Activated CD8-positive, alpha-beta memory T cell treated with anti-CD3 and anti-CD28 coated beads, Interleukin-2, amount 50 U/mL, for 24 hours (primary cell): ENCODE results near the gene CYP46A1.
A peak's percentile ranks its signal among the peaks of the same experiment; 100 is the strongest.

Experiments used
- DNase-seq: peaks from one replicate; pipeline ENCODE4 v3.0.0-alpha.2; 2020; ENCODE audit errors: extremely low read depth

Gene CYP46A1

DNA sequence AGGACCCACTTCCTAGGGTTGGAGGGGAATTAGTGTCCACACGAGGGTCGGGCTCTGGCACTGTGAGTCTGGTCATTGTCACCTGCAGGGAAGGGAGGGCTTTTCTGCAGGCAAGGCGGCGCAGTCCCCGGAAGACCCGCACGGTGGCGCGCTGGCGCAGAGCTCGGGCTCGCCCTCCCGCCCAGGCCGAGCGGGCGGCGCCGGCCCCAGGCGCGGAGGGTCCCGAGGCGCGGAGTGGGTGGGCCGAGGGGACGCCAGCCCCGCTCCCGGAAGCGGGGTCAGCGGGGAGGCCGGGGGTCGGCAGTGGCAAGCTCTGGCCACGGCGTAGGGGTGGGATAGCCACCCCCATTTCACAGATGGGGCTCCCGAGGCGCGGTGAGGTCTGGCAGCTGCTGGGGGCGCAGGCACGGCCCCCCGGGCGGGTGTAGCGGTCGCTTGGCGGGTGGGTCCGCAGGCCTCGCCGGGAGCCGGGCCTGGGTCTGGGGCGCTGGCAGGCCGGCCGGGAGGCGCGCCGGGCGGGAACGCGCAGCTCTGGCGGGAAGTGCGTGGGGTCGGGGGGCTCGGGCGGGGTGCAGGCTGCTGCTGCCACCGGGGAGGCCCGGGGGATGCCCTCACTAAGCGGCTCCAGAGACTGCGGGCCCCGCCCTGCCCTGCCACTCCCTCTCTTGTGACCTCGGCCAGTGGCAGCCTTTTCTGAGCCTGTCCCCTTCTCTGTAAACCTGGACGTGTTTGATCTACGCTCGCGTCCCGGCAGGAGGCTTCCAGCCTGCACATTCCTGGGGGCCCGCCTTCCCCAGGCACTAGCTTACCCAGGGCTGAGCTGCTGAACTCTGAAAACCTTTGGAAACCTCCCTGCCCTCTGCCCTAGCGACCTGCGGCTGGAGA lies 46.1 kb downstream of the CYP46A1 start:
- peak; percentile 27 for DNase-seq

DNA sequence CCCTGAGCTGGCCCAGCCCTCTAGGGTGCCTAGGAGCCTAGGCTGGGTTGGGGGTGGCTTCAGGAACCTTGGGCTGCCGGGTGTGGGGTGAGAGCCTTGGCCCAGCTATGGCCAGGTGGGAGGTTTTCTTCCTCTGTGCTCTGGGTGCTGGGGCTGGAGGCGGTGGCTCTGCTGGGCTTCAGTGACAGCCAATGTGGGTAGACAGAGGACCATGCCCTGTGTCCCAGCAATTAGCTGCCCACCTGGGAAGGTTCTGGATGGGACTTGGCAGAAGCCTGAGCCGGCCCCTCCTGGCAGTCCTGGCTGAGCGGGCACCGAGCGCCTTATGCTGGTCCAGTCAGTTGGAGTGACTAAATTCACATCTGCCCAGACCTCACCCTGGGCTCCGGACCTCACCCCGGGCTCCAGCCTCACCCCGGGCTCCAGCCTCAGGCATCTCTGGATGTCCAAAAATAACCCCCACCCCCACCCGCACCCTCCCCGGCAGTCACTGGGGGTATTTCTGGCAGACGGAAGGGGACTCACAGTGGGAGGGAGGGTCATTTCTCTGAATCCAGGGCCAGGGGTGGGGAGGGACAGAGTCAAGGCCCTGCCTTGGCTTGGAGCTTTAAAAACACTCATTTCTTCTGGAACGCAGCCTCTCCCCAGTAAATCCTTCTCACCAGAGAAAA lies 46.9 kb downstream of the CYP46A1 start:
- DNase-seq, result no peak

DNA sequence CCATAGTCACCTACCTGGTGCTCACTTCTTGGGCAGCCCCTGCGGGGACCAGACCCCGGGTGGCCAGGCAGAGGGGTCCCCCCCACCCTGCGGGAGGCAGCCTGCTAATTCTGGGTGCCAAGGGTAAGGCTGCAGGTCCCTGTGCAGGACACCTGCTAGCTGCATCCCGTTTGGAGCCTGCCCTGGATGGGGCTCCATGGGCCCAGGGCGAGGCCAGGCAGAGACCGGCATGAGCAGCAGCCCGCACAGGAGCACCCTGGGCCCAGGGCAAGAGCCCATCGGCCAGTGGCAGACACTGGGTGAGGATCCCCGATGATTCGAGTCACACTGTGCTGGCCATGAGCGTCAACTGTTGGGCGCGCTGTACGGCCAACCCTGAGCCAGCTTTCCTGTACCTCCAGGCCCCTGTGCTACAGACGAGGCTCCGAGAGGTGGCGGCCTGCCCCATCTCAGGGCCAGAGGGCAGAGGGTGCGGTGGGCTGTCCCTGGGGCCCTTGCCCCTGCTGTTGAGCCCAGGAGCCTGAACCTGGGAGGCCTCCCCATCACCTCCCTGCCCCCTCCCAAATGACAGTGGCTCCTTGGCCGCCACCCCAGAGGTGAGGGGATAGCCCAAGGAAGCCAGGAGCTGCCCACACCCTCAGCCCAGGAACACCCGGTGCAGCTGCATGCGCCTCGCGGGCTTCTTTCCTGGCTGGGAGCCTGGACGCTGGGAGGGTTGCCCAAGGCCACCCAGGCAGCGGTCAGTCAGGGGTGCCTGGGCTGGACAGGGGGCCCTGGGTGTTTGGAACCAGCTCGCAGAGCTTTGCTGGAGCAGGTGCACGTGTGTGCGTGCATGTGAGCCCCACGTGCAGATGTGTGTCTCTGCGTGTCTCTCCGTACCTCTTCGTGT lies 47.7 kb downstream of the CYP46A1 start:
- DNase-seq, result no peak

DNA sequence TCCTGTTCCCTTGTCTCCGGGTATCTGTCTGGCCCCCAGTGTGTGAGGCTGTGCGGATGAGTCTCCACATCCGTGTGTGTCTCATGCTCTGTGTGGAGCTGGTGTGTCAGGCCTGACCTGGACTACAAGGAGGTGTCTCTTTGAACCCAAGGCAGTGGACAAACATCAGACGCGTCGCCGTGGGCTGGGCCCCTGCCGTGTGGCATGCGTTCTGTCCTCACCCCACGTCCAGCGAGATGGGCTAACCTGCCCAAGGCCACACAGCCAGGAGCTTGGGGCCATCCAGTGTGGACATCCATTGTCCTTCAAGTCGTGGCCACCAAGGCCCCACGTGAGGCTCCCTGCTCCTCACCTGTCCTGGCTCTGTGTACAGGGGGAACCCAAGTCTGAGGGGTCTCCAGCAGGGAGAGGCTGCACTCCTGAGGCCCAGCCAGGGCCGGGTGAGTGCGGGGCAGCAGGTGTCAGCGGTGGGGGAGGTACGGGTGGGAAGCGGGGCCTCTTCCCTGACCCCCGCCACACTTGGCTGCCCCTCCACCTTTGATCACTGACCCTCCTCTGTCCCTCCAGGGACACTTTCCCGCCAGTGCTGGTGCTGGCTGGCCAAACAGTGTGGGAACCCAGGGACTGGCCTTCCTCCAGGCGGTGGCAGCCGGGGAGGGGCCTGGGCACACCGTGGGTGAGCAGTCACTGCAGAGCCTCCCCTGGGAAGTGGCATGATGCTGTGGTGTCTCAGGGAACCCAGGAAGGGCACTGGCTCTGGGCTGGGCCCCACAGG lies 48.5 kb downstream of the CYP46A1 start:
- DNase-seq, result no peak

DNA sequence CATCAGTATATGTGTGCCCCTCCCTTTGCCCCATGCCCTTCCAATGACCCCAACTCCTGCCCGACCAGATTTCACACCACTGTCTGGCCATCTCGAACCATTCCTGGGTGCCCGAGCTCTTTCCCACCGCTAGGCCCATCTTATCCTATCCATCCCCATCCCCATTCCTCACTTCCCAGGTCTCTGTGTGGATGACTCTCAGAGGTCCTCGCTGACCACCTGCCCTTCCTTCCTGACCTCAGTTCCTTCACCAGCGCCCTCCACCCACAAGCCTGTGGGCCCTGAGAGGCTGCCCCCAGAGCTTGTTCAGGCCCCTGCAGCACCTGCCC lies 49.1 kb downstream of the CYP46A1 start:
- DNase-seq, result no peak

DNA sequence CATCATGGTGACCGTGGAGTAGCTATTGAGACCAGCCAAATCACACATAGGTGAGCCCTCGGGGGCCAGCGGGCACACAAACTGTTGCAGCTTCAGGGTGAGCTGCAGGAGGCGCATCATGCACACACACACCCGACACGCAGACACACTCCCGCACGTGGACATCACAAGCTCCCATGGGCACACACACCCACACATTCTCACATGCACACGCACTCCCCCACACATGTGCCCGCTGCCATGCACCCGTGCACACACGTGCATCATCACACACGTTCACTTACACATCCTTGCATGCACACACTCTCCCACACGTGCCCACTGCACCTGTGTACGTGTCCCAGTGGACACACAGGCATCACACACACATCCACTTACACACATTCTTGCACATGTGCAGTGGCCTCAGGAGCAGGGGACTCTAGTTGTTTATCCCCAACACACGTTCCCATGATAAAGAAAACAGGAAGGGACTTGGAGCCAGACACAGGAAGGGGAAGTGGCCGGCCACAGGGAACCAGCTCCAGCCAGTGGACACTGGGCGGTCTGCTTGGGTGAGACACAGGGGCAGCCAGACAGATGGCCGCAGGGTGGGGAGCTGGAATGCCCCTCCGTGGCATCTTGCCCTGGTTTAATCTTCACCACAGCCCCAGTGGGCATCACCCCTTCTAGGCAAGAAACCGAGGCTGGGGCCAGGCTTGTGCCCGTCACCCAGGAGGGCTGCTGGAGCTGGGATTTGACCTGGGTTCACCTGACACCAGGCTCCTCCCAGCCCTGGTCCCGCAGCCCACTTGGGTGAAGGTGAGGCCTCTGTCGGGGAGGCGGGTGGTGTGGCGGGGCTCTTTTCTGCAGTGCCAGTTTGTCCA lies 49.7 kb downstream of the CYP46A1 start:
- no peak for DNase-seq

DNA sequence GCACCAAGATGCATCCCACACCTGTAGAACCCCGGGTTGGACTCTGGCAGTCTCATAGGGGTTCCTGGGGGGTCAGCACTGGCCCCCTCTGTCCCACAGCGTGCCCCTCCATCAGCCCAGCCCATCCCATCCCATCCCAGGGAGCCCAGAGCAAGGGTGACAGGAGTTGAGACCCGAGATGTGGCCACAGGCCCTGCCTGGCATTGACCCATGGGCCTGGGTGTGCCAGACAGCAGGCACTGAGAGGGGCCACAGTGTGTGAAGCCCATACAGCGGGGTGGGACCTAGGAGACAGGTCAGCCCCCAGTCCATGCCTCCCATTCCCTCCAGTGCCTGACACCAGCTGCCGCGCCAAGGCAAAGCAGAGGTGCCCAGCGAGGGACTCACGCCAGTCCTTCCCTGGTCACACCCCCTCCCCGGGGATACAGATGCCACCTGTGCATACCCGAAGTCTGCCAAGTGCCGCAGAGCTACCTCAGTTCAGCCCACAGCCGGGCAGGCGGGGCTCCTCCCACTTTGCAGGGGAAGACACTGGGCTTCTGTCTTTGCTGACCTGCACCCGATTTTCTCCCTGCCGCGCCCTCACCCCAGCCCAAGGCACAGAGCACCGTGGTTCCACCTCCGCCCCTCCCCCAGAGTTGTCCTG lies 50.4 kb downstream of the CYP46A1 start:
- DNase-seq, result no peak

DNA sequence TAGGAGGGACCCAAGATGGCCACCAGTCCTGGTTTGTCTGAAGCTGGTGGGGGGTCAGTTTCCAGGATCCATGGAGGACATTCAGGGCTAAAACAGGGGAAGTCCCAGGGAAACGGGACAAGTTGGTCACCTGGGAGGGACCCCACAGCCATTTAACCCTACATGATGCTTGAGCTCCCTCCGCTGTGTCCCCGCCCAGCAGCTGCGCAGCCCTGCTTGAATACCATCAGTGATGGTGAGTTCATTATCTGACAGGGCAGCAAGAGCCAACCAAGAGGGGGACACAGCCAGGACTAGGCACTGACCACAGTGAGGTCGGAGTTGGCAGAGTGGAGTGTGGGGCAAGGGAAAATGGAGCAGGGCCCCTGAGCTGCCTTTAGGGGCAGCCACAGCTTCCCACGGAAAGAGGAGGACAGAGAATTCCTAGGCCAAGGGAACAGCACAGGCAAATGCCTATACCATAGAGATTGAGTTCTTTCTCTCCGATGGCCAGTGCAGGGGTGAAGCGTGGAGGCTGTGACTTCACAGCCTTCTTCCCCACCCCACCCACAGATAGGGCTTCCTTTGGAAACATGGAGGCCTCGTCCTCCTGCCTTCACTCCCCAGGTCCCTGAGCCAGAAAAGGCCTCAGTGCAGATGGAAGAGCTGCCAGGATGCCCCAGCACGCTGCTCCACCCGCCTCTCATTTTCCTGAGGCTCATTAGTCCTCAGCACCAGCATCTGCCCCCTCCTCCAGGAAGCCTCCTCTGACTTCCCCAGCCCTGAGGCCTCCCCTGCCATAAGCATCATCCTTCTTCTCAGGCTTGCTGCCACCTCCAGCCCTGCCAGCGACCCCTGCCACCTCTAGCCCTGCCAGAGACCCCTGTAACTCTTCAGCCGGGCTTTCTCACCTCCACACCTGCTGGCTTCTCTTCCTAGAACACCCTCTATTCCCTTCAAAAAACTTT lies 51.4 kb downstream of the CYP46A1 start:
- no peak for DNase-seq

DNA sequence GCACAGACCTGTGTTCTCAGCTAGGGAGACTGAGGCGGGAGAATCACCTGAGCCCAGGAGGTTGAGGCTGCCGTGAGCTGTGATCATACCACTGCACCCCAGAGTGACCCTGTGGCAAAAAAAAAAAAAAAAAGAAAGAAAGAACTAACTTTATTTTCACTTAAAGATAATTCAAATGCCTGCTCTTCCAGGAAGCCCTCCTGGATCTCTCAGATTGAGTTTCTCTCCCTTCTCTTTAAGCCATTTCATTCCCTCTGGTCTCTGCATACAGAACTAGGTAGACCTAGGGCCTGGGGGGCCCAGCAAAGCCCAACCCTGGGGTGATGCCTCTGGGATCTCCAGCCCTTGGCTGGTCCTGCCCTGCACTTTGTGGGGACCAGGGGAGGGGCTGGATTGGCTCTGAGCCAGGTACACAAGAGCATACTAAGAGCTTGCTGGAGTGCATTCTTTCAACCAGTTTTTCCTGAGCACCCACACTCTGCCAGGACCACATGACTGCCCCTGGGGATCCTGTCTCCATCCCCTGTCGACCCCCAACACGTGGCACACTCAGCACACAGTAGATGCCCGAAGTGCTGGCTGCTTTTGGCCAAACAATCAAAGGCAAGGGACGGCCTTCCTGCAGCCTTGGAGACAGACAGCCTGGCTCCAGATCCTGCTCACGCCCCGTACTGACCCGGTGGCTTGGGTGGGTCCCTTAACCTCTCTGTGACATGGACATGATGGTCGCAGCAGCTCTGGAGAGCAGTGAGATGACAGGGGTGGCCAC lies 52.7 kb downstream of the CYP46A1 start:
- DNase-seq, result no peak

DNA sequence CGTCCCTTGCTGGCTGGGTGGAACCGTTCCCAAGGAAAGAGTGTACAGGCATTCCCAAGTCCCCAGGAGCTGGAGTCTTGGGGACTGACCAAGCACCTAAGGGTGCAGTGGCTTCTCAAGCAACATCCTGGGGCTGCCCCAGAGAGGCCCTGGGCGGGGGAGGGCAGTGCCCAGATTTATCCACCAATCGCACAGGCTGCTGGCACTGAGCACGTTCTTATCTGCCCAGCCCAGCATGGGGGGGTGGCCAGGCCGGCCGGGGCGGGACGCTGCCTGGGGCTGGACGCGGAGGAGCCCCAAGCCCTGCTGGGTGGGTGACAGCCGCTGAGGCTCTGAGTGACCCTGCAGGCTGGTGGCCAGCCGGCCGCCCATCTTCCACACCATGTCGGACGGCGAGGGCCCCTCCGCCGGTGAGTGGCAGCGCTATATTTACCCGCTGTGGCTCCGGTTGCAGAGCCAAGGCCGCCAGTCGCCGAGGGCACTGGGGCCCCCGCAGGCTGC lies 53.4 kb downstream of the CYP46A1 start:
- DNase-seq, result no peak

DNA sequence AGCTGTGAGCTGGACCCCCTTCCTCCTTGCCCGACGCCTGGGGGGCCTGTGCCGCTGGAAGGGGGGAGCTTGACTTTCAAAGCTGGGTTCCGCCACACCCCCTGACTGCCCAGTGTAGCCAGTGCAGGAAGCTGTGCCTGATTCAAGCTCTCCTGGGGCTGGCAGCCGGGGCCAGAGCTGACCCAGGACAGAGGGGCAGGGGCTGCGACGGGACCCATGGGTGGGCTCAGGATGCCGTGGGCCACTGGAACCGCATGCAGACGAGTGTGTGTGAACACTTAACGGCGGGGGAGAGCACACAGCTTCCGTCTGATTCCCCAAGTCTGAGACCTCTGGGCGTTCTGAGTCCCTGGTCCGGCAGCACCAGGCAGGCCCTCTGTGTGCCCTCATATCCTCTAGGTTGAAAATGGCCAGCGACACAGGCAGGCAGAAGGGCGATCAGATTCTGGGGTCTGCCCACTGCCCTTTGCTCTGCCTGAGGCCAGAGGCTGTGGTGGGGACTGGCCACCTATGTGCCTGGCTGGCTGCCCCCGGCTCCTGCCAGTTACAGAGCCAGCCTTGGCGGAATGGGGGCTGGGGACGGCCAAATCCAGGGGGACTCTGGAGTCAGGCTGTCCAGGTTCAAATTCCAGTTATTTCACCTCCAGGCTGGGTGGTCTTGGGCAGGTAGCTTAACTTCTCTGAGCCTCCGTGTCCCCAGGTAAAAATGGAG lies 54.0 kb downstream of the CYP46A1 start:
- DNase-seq, result no peak

DNA sequence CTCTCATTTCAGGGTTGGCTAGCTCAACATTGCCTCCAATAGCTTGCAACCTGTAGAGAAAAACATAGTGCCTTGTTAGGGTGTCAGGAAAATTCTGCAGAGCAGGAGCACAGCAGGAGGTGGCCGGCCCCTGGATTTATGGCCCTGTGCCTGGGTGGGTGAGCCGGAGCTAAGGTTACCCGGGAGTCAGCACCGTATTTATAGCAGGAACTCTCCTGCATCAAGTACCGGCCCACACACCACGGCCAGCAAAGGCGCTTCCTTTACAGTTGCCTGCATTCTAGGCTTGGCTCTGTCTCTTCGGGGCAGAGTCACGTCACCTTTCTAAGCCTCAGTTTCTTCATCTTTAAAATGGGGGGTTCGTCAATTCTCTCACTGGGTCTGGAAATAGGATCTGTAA lies 56.3 kb downstream of the CYP46A1 start:
- DNase-seq, result no peak

DNA sequence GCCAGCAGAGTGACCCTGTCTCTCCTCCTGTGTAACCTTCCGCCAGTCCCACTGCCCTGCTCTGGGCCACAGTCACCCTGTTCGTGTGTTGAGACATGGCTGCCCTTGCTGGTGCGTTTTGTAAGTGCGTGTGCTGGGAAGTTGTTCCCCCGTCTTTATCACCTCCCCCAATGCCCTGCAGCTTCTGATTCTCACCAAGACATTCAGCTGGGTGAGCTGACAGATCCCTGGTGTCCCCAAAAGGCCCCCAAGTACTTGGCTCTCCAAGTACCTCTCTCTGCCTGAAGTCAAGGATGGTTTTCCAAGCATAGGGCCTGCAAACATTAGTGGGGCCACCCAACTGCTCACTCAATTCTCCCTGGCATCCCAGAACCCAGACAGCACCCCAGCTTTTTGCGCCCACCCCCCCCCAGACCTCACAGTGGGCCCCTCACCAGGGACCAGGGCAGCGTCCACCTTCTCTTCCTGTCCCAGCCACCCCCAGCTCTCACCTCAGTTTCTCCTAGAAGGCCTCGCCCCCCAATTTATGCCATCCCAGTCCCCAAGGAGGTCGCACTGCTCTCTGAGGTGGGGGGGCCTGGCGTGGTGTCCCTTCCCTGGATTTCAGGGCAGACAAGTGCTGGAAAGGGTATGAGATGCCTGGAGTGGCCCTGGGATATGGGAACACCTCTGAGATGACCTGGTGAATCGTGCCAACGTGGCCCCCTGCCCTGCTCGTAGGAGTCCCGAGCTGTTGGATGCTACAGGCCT lies 57.3 kb downstream of the CYP46A1 start:
- no peak for DNase-seq

DNA sequence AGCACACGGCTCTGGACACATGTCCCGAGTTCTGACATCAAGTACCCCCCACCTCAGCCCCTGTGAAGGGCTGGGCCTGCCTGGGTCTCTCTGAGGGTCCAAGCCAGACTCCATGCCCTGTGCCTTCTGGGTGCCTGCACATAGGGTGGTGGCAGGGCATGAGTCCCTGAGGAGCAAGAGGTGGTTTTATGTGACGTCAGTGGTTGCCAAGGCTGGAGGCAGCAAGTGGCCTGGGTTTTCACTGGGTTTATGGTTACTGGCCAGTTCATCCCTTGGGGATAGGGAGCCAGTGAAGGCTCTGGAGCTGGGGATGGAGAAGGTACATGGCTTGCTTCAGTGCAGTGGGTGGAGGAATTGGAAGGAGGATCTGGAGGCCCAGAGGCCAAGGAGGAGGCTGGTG lies 58.0 kb downstream of the CYP46A1 start:
- no peak for DNase-seq

DNA sequence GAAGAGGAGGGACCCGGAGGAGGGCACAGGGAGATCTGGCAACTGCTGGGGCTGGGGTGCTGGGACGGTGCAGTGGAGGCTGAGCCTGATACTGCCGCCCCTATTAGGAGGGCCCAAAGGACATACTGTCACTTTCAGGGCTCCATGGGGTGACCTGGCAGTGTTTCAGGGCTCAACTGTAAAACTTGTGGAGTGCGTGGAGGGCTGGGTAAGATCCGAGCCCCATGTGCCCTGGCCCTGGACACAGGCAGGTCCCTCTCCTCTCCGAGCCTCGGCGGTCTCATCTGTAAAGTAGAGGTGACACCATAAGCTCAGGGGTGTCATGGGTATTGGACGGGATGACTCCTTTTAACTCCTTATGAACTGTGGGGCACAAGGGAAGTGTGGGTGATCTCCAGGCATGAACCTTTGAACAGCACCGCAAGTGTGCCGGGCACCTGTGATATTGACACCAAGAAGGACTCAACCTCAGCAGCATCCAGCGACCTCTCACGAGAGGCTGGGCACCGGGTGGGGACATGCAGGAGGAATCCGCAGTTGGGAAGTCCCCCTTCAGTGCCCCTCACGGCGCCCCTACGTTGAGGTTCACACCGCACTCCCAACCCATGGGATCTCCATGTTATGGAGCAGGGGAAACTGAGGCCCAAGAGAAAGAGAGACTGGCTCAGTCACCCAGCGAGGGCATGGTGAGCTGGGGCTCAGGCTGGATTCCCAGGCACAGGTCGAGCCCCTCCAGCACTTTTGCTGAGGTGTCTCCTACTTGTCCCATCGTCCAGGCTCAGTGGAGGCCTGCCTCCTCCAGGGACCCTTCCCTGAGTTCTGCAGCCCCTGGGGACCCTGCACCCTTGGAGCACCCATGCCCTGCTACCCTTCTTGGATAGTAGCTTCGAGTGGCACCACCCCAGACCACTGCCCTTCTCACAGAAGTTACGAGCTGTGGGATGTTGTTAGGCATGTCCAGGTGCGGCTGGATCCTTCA lies 58.7 kb downstream of the CYP46A1 start:
- DNase-seq, result no peak
